Prostate gland (tissue), 2 donors: ENCODE results near the gene CSH1. TPM values are rescaled to one million over a fixed set of nuclear protein-coding genes. Genes with fewer than 3 reads are reported as not detected.
"Not testable (repeated sequence)": the region's sequence is repeated elsewhere in the genome, so short reads cannot be mapped to it uniquely, and the experiment has no call there.

Experiments used
- DNase-seq: peaks from one replicate; pipeline ENCODE4 v3.0.0-alpha.2; 2019; ENCODE audit warnings: low spot score
- H3K27ac ChIP-seq, 2 donors: fragments of 200-600 bp; sonication (generic); 2 replicates each; pipeline ENCODE4 v1.5.1; 2017 to 2019
- H3K27me3 ChIP-seq: fragments of 200-600 bp; sonication (generic); replicated peaks from 2 replicates; pipeline ENCODE4 v1.5.1; 2019; ENCODE audit not compliant: insufficient read depth
- H3K36me3 ChIP-seq, 2 donors: fragments of 200-600 bp; sonication (generic); 1 replicate in 1 of 2; 2 replicates in 1 of 2; pipeline versions ENCODE4 v1.5.1 to v1.8.1; 2017 to 2019
- H3K4me1 ChIP-seq: fragments of 200-600 bp; sonication (generic); replicated peaks from 2 replicates; pipeline ENCODE4 v1.5.1; 2019
- H3K4me3 ChIP-seq, 2 donors: fragments of 200-600 bp; sonication (generic); 2 replicates each; pipeline ENCODE4 v1.5.1; 2017 to 2019
- H3K9me3 ChIP-seq: fragments of 200-600 bp; sonication (generic); 2 replicates; pipeline ENCODE4 v1.5.1; 2017
- CTCF ChIP-seq, 4 experiments: fragments of 200-600 bp in 2 of 4; fragments of 450-650 bp in 2 of 4; sonication (generic) in 2 of 4; IDR thresholded peaks; 1 replicate in 3 of 4; 2 replicates in 1 of 4; pipeline ENCODE4 v1.5.1; 2016 to 2019; ENCODE audit warnings: antibody characterized with exemption in 4 of 4, mild to moderate bottlenecking in 2 of 4, moderate library complexity in 2 of 4
- POLR2A ChIP-seq: fragments of 450-650 bp; IDR thresholded peaks from one replicate; pipeline ENCODE4 v1.6.1; 2016; ENCODE audit warnings: antibody characterized with exemption, mild to moderate bottlenecking
- POLR2AphosphoS5 ChIP-seq: sonication (generic); formaldehyde crosslinking; IDR thresholded peaks from one replicate; pipeline ENCODE4 v1.6.1; 2017; ENCODE audit warnings: antibody characterized with exemption
- WGBS: methylation state at CpG from one replicate; pipeline ENCODE4 v1.1.5; 2018; 5-methylcytosine and 5-hydroxymethylcytosine counted together
- intact Hi-C: fragments of 100-400 bp; cut with DNase I; formaldehyde crosslinking; loops from one replicate; pipeline ENCODE4 v1.14.2; 2022
- total RNA-seq, 2 donors: library from RNA; depleted of rRNA; stranded (reverse); fragments of >200 nt; gene quantifications; one replicate each; pipeline ENCODE4 v1.1.0, GENCODE V29; 2016

The CSH1 gene
- total RNA-seq, 2 donors from 2014 or later, result not detected

DNA sequence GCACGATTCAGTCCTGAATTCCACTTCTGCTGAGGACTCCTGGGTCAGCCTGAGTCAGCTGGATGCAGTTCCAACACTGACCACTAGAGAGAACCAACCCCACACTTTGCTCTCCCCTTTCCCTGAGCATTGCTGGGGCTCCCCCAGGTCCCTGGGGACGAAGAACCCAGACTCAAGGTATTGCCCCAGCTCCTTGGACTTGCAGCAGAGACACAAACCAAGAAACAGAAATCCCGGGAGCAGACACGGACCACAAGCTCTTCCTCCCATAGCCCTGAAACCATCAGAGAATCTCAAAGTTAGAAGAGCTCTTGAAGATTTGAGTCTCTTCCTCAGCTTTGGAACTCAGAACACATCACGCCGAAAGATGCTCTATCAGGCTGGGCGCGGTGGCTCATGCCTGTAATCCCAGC lies 22.9 kb upstream of the CSH1 start:
- H3K9me3 ChIP-seq, result no peaks in the 10 kb centered on the region
- no peak overlapping the region for H3K27ac ChIP-seq
- peak; percentile 76 to 90 (median 87) for TF ChIP-seq CTCF (IDR thresholded peaks at IDR 0.05)
- TF ChIP-seq POLR2AphosphoS5, result no peak
- no peaks in the 10 kb centered on the region for H3K4me1 ChIP-seq
- no peak overlapping the region for H3K4me3 ChIP-seq
- 43% methylated on average over 8 of the region's 8 CpGs for WGBS
- no peaks in the 10 kb centered on the region for H3K27me3 ChIP-seq
- peak; percentile 16 for DNase-seq
- intact Hi-C loops, result loop anchor here (5.0 to 10.0 kb wide), 2 partner anchors 108 to 365 kb away; no protein-coding TSS in a partner anchor
- H3K36me3 ChIP-seq, result no peaks in the 10 kb centered on the region

- intact Hi-C loops, result loop anchor here (5.0 to 10.0 kb wide), 2 partner anchors 108 to 366 kb away; no protein-coding TSS in a partner anchor
- not testable (repeated sequence) for H3K4me3 ChIP-seq, H3K27me3 ChIP-seq, H3K36me3 ChIP-seq, H3K27ac ChIP-seq, H3K4me1 ChIP-seq, DNase-seq, H3K9me3 ChIP-seq
- WGBS, result 52% methylated on average over 10 of the region's 10 CpGs
These were observed 22.5 kb upstream of the CSH1 start, which contains the start of gene GH1 for GRCh38 chr17:63918789-63919305. GH1 (minus strand) TSS chr17:63918839; CDS start chr17:63918776, 63 bp downstream.

DNA sequence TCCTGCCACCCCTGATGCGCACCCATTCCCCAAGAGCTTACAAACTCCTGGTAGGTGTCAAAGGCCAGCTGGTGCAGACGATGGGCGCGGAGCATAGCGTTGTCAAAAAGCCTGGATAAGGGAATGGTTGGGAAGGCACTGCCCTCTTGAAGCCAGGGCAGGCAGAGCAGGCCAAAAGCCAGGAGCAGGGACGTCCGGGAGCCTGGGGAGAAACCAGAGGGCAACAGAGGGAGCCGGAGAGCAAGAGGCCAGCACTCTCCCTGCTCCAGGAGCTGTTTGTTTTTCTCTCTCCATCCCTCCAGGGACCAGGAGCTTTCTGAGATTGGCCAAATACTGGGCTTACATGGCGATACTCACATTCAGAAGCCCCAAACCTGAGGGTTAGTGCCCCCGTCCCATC lies 21.9 kb upstream of the CSH1 start:
- Histone ChIP-seq H3K27me3 (no peaks in the 10 kb centered on the region), H3K27ac (no peak overlapping the region), H3K4me3 (no peak overlapping the region), H3K4me1 (no peaks in the 10 kb centered on the region), H3K9me3 (no peaks in the 10 kb centered on the region), H3K36me3 (no peaks in the 10 kb centered on the region)
- TF ChIP-seq POLR2AphosphoS5 (no peak), CTCF (IDR thresholded peaks at IDR 0.05) (no peak), POLR2A (no peak)
- DNase-seq, result no peak
- intact Hi-C loops, result loop anchor here (5.0 to 10.0 kb wide), 2 partner anchors 109 to 366 kb away; no protein-coding TSS in a partner anchor
- WGBS, result 75% methylated on average over 10 of the region's 10 CpGs

- Histone ChIP-seq H3K27me3 (no peaks in the 10 kb centered on the region), H3K36me3 (no peaks in the 10 kb centered on the region), H3K4me3 (no peak overlapping the region), H3K4me1 (no peaks in the 10 kb centered on the region), H3K27ac (no peak overlapping the region), H3K9me3 (no peaks in the 10 kb centered on the region)
- intact Hi-C loops, result loop anchor here (5.0 to 10.0 kb wide), 2 partner anchors 110 to 367 kb away; no protein-coding TSS in a partner anchor
- no peak for DNase-seq
- no peak for TF ChIP-seq POLR2A
- TF ChIP-seq POLR2AphosphoS5, result no peak
- TF ChIP-seq CTCF (IDR thresholded peaks at IDR 0.05), result no peak
- 76% methylated on average over 13 of the region's 13 CpGs for WGBS
These were observed 21.3 kb upstream of the CSH1 start for GRCh38 chr17:63917646-63918045.

DNA sequence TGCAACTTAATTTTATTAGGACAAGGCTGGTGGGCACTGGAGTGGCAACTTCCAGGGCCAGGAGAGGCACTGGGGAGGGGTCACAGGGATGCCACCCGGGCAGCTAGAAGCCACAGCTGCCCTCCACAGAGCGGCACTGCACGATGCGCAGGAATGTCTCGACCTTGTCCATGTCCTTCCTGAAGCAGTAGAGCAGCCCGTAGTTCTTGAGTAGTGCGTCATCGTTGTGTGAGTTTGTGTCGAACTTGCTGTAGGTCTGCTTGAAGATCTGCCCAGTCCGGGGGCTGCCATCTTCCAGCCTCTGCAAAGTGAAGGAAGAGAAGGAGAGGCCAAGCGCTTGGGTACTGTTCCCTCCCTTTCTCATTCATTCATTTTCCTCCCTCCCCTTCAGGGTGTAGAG lies 20.8 kb upstream of the CSH1 start:
- not testable (repeated sequence) for H3K27me3 ChIP-seq, H3K36me3 ChIP-seq, H3K9me3 ChIP-seq, DNase-seq, H3K27ac ChIP-seq, H3K4me3 ChIP-seq, H3K4me1 ChIP-seq
- intact Hi-C loops, result loop anchor here (5.0 to 10.0 kb wide), 2 partner anchors 110 to 368 kb away; no protein-coding TSS in a partner anchor
- WGBS, result 87% methylated on average over 11 of the region's 11 CpGs

- H3K27ac ChIP-seq, result no peak overlapping the region
- WGBS, result 88% methylated on average over 12 of the region's 12 CpGs
- H3K36me3 ChIP-seq, result no peaks in the 10 kb centered on the region
- no peaks in the 10 kb centered on the region for H3K4me1 ChIP-seq
- intact Hi-C loops, result loop anchor here (5.0 to 10.0 kb wide), 2 partner anchors 111 to 368 kb away; no protein-coding TSS in a partner anchor
- no peak for TF ChIP-seq POLR2AphosphoS5
- no peak for TF ChIP-seq POLR2A
- H3K27me3 ChIP-seq, result no peaks in the 10 kb centered on the region
- no peak for DNase-seq
- no peaks in the 10 kb centered on the region for H3K9me3 ChIP-seq
- no peak overlapping the region for H3K4me3 ChIP-seq
These were observed 20.3 kb upstream of the CSH1 start for GRCh38 chr17:63916566-63917185.

DNA sequence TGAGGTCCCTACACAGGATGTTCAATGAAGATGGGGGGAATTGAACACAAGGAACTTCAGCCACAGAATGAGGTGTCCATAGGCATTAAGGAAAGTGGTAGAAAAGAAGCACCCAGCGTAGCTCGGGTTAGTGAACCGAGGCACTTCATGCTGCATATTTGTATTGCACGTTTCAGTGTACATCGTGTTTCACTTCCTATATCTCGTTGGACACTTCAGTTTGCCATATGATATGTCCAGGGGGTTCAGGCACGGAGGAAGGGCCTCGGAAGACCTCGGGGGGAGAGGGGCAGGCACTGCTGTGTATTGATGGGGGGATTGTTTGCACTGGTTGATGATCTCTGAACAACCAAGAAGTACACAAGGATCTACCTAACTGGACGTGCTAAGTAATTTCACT lies 19.4 kb upstream of the CSH1 start:
- not testable (repeated sequence) for H3K36me3 ChIP-seq, H3K9me3 ChIP-seq

More for the DNA sequence above, 19.4 kb upstream of the CSH1 start:
- not testable (repeated sequence) for H3K4me3 ChIP-seq, H3K4me1 ChIP-seq, H3K27me3 ChIP-seq, DNase-seq, H3K27ac ChIP-seq
- intact Hi-C loops, result loop anchor here (5.0 to 10.0 kb wide), 2 partner anchors 112 to 369 kb away; no protein-coding TSS in a partner anchor
- 74% methylated on average over 10 of the region's 10 CpGs for WGBS
